HepG2 (cell line): ENCODE results near the gene SERBP1. TPM values are rescaled to one million over a fixed set of nuclear protein-coding genes. Genes with fewer than 3 reads are reported as not detected.

Experiments
- ATAC-seq: fragments of 200-7000 bp; cut with Tn5 transposase; 3 replicates; pipeline ENCODE4 v1.9.1; 2020; ENCODE audit warnings: mild to moderate bottlenecking, moderate library complexity
- BruUV-seq: library from RNA; stranded (reverse); fragments of 400-500 nt; replicated peaks from 2 replicates; lab custom pipeline; 2021; lab: Mats Ljungman, UMichigan
- CTCF ChIA-PET: fragments of 300-600 bp; formaldehyde crosslinking; extraction: SDS; loops from one replicate; lab custom pipeline; 2021; ENCODE audit warnings: low total read pairs, inconsistent platforms, low intra/inter-chr PET ratio; lab: Yijun Ruan, JAX
- POLR2A ChIA-PET: fragments of 350-600 bp; sonication (Branson Sonifier 250); formaldehyde crosslinking; loops from one replicate; lab custom pipeline; 2020; ENCODE audit warnings: antibody characterized with exemption, inconsistent platforms; lab: Yijun Ruan, JAX
- DNase-seq: peaks from one replicate; pipeline ENCODE4 v3.0.0-alpha.2; 2015; ENCODE audit warnings: low spot score
- FAIRE-seq: peaks from 3 replicates; lab custom pipeline; 2011; peaks lifted over from hg19 to GRCh38; lab: Jason Lieb, UNC
- H2AFZ ChIP-seq: one replicate; pipeline ENCODE4 v1.6.1; 2011; ENCODE audit warnings: low read length, inconsistent platforms
- H3K27ac ChIP-seq: fragments of 300-600 bp; 3 replicates; pipeline ENCODE4 v1.8.0; 2011; ENCODE audit warnings: mixed run types, mild to moderate bottlenecking, mixed read lengths, low read length, inconsistent platforms; ENCODE audit not compliant: insufficient read depth; ENCODE audit errors: extremely low read length
- H3K27me3 ChIP-seq, 2 experiments: fragments of 200-600 bp in 1 of 2; 2 replicates in 1 of 2; 3 replicates in 1 of 2; pipeline versions ENCODE4 v1.6.0 to v1.8.0; 2011; ENCODE audit warnings: low read length in 2 of 2, mild to moderate bottlenecking in 2 of 2, moderate library complexity in 2 of 2, inconsistent platforms in 1 of 2; ENCODE audit not compliant: insufficient read depth in 2 of 2, control insufficient read depth in 1 of 2
- H3K36me3 ChIP-seq, 2 experiments: fragments of 200-600 bp in 1 of 2; replicated peaks in 1 of 2; 2 replicates in 1 of 2; 3 replicates in 1 of 2; pipeline versions ENCODE4 v1.5.1 to v1.8.0; 2011; ENCODE audit warnings: low read length in 2 of 2, inconsistent platforms in 1 of 2; ENCODE audit not compliant: insufficient read depth in 2 of 2, control insufficient read depth in 1 of 2
- H3K4me1 ChIP-seq: 2 replicates; pipeline ENCODE4 v1.5.1; 2012; ENCODE audit warnings: low read length, inconsistent platforms; ENCODE audit not compliant: insufficient read depth
- H3K4me2 ChIP-seq: 2 replicates; pipeline ENCODE4 v1.6.0; 2011; ENCODE audit warnings: low read depth, low read length, inconsistent platforms
- H3K4me3 ChIP-seq, 3 experiments: fragments of 200-600 bp in 1 of 3; sonication (generic), shearing (Covaris generic) in 1 of 3; replicated peaks in 1 of 3; 2 replicates each; pipeline ENCODE4 v1.5.1; 2011 to 2016; ENCODE audit warnings: low read length in 3 of 3, inconsistent platforms in 2 of 3, low read depth in 2 of 3, mild to moderate bottlenecking in 2 of 3, control low read depth in 1 of 3, mixed read lengths in 1 of 3; ENCODE audit not compliant: insufficient read depth in 1 of 3
- H3K79me2 ChIP-seq: one replicate; pipeline ENCODE4 v1.6.1; 2011; ENCODE audit warnings: low read length, inconsistent platforms; ENCODE audit not compliant: insufficient read depth
- H3K9ac ChIP-seq: 2 replicates; pipeline ENCODE4 v1.6.0; 2011; ENCODE audit warnings: mild to moderate bottlenecking, low read depth, low read length, inconsistent platforms; ENCODE audit not compliant: insufficient read depth
- H3K9me3 ChIP-seq: 2 replicates; pipeline ENCODE4 v1.5.1; 2012; ENCODE audit warnings: mild to moderate bottlenecking, low read length
- H4K20me1 ChIP-seq: 2 replicates; pipeline ENCODE4 v1.6.0; 2011; ENCODE audit warnings: inconsistent platforms, mild to moderate bottlenecking, low read length, moderate library complexity; ENCODE audit not compliant: insufficient read depth
- CEBPB ChIP-seq: IDR thresholded peaks from 2 replicates; pipeline ENCODE4 v1.6.1; 2011; ENCODE audit warnings: low read depth, low read length, improper control_type of control experiment, borderline replicate concordance
- NAIF1 ChIP-seq: sonication (generic); formaldehyde crosslinking; IDR thresholded peaks from 2 replicates; pipeline ENCODE4 v1.5.0; 2020; ENCODE audit warnings: mild to moderate bottlenecking, missing genetic modification reagents, borderline replicate concordance
- SRY ChIP-seq: sonication (generic); formaldehyde crosslinking; IDR thresholded peaks from 2 replicates; pipeline ENCODE4 v1.8.0; 2022; ENCODE audit warnings: mild to moderate bottlenecking, missing genetic modification reagents
- TRIM24 ChIP-seq: sonication (generic); formaldehyde crosslinking; IDR thresholded peaks from 2 replicates; pipeline ENCODE4 v1.8.0; 2022; ENCODE audit warnings: mild to moderate bottlenecking, missing genetic modification reagents
- ZFAT ChIP-seq: sonication (generic); formaldehyde crosslinking; conservative IDR thresholded peaks from 2 replicates; pipeline ENCODE4 v1.8.1; 2023; ENCODE audit warnings: missing genetic modification reagents, inconsistent platforms
- WGBS: methylation state at CpG from one replicate; pipeline ENCODE4 v1.1.6; 2017; ENCODE audit warnings: low lambda C conversion rate; 5-methylcytosine and 5-hydroxymethylcytosine counted together
- in situ Hi-C: cut with HindIII; loops from 2 replicates; pipeline ENCODE4 v1.10.0; 2017; ENCODE audit warnings: low pct_unique_long_range_greater_than_20kb; ENCODE audit not compliant: extremely low pct_ligation_motif_present
- intact Hi-C: fragments of 100-400 bp; cut with micrococcal nuclease; formaldehyde crosslinking; loops from one replicate; pipeline ENCODE4 v1.10.0; 2022; ENCODE audit not compliant: unreplicated experiment
- polyA plus RNA-seq, 8 experiments: library from polyadenylated mRNA; depleted of rRNA in 3 of 8; stranded (reverse) in 7 of 8; unstranded in 1 of 8; fragments of >200 nt; fragmentation: Illumina TruSeq in 4 of 8; extraction: Trizol in 4 of 8; gene quantifications; 2 replicates each; pipeline versions ENCODE4 v1.2.1 to v1.2.3, GENCODE V29; 2011 to 2016; ENCODE audit warnings: low read depth in 4 of 8, missing spikeins in 1 of 8, mixed read lengths in 1 of 8; ENCODE audit not compliant: insufficient read depth in 1 of 8
- total RNA-seq, 5 experiments: library from RNA; depleted of rRNA; stranded (reverse); fragments of >200 nt; fragmentation: Illumina TruSeq; extraction: Trizol; gene quantifications; 2 replicates each; pipeline ENCODE4 v1.2.3, GENCODE V29; 2016; ENCODE audit warnings: low read depth in 1 of 5
- TF ChIP-seq, protein P1 (sequence below): sonication (generic); formaldehyde crosslinking; conservative IDR thresholded peaks from 2 replicates; pipeline ENCODE4 v1.8.0; 2022; ENCODE audit warnings: missing genetic modification reagents
- TF ChIP-seq, protein P2 (sequence below): sonication (generic); formaldehyde crosslinking; IDR thresholded peaks from 2 replicates; pipeline ENCODE4 v1.4.0; 2020; ENCODE audit warnings: missing genetic modification reagents
- TF ChIP-seq, protein P3 (sequence below): sonication (generic); formaldehyde crosslinking; IDR thresholded peaks from 2 replicates; pipeline ENCODE4 v1.9.0; 2022; ENCODE audit warnings: missing genetic modification reagents, mild to moderate bottlenecking, borderline replicate concordance
- TF ChIP-seq, protein P4 (sequence below): sonication (generic); formaldehyde crosslinking; IDR thresholded peaks from 2 replicates; pipeline ENCODE4 v1.4.0; 2020; ENCODE audit warnings: missing genetic modification reagents, borderline replicate concordance

SERBP1 gene
- total and polyA plus RNA-seq, 2 of the 13 experiments (the other 11 are each of a cell fraction or from before 2014, with no cell fraction given), result 175 to 281 TPM

DNA sequence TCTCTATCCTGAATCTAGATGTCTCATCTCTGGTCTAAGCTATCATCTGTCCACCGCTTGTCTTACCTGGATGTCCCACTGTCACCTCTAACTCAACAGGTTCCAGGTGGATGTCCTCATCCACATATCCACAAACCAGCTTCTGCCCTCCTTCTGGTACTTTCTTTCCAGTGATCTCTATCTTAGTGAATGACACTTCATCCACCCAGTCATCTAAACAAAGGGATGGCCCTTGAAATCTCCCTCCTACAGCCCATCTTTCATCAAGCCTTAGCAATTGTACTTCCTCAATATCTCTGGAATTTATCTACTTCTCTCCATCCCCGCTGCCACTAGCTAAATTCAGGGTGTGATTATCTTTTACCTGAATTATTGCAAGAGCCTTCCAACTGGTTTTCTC is 33.9 kb upstream of the SERBP1 start:
- H3K9ac ChIP-seq, result no peak overlapping the region
- H3K27ac ChIP-seq, result no peak overlapping the region
- H3K9me3 ChIP-seq, result no peaks in the 10 kb centered on the region
- 55% methylated on average over 2 of the region's 2 CpGs for WGBS
- no peaks in the 10 kb centered on the region for H3K36me3 ChIP-seq
- H4K20me1 ChIP-seq, result no peaks in the 10 kb centered on the region
- H3K4me1 ChIP-seq, result no peaks in the 10 kb centered on the region
- FAIRE-seq (no peak), DNase-seq (no peak), ATAC-seq (no peak)
- H3K27me3 ChIP-seq, result peaks cover 0 to 15% of the 10 kb centered on the region in 2 experiments; a peak in 1 of 5 replicates
- TF ChIP-seq SRY (CRISPR knock-in tag) (no peak), ZFAT (no peak)
- TF ChIP-seq, protein P1, sequence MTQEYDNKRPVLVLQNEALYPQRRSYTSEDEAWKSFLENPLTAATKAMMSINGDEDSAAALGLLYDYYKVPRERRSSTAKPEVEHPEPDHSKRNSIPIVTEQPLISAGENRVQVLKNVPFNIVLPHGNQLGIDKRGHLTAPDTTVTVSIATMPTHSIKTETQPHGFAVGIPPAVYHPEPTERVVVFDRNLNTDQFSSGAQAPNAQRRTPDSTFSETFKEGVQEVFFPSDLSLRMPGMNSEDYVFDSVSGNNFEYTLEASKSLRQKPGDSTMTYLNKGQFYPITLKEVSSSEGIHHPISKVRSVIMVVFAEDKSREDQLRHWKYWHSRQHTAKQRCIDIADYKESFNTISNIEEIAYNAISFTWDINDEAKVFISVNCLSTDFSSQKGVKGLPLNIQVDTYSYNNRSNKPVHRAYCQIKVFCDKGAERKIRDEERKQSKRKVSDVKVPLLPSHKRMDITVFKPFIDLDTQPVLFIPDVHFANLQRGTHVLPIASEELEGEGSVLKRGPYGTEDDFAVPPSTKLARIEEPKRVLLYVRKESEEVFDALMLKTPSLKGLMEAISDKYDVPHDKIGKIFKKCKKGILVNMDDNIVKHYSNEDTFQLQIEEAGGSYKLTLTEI (CRISPR knock-in tag), result no peak
- intact Hi-C loops (no loop called here), in situ Hi-C loops (no loop called here)
- CTCF ChIA-PET, result no interaction called here
- no peak overlapping the region for H3K4me3 ChIP-seq
- no peaks in the 10 kb centered on the region for H3K79me2 ChIP-seq
- H3K4me2 ChIP-seq, result no peak overlapping the region
- H2AFZ ChIP-seq, result no peak overlapping the region
- BruUV-seq, result no TSS peak
- POLR2A ChIA-PET, result no interaction called here

DNA sequence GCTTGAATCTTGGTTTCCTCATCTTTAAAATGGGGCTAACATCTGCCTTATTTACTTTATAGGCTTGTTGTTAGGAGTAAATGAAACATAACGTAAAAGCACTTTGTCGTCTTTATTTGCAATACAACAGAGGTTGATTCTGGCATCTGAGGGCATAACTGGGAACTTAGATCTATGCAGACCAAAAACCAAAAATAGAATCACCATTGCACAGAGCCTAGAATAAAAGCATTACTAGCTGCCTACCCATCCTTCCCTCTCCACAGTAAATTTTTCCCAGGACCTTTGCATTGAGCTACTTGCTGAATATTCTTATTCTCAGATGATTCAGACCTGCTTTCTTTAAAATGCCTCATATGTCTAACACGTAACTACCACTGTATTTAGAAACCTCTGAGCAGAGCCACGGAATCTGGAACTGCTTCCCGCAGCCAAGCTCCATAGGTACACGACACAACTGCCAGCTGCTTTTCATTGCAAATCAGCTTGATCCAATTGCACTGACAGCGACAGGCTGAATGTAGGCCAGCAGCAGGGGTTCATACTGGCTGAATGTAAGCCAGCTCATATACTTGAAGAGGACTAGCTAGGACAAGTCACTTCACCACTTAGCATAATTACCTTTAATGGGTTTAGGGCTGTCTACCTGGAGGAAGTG is 33.2 kb upstream of the SERBP1 start:
- H3K79me2 ChIP-seq, result no peaks in the 10 kb centered on the region
- ChIA-PET POLR2A (no interaction called here), CTCF (no interaction called here)
- peaks cover 0 to 11% of the 10 kb centered on the region in 2 experiments; a peak in 1 of 5 replicates for H3K27me3 ChIP-seq
- no peak for ATAC-seq
- intact Hi-C loops, result no loop called here
- no peak for DNase-seq
- H4K20me1 ChIP-seq, result no peaks in the 10 kb centered on the region
- 42% methylated on average over 7 of the region's 7 CpGs for WGBS
- no peaks in the 10 kb centered on the region for H3K9me3 ChIP-seq
- no peak overlapping the region for H3K4me2 ChIP-seq
- in situ Hi-C loops, result no loop called here
- FAIRE-seq, result no peak
- H3K27ac ChIP-seq, result no peak overlapping the region
- no peaks in the 10 kb centered on the region for H3K36me3 ChIP-seq
- no peak overlapping the region for H3K9ac ChIP-seq
- H2AFZ ChIP-seq, result no peak overlapping the region
- no peak overlapping the region for H3K4me3 ChIP-seq
- H3K4me1 ChIP-seq, result no peaks in the 10 kb centered on the region
- no TSS peak for BruUV-seq
- TF ChIP-seq, protein P2, sequence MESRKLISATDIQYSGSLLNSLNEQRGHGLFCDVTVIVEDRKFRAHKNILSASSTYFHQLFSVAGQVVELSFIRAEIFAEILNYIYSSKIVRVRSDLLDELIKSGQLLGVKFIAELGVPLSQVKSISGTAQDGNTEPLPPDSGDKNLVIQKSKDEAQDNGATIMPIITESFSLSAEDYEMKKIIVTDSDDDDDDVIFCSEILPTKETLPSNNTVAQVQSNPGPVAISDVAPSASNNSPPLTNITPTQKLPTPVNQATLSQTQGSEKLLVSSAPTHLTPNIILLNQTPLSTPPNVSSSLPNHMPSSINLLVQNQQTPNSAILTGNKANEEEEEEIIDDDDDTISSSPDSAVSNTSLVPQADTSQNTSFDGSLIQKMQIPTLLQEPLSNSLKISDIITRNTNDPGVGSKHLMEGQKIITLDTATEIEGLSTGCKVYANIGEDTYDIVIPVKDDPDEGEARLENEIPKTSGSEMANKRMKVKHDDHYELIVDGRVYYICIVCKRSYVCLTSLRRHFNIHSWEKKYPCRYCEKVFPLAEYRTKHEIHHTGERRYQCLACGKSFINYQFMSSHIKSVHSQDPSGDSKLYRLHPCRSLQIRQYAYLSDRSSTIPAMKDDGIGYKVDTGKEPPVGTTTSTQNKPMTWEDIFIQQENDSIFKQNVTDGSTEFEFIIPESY, result no peak
- TF ChIP-seq, protein P3, sequence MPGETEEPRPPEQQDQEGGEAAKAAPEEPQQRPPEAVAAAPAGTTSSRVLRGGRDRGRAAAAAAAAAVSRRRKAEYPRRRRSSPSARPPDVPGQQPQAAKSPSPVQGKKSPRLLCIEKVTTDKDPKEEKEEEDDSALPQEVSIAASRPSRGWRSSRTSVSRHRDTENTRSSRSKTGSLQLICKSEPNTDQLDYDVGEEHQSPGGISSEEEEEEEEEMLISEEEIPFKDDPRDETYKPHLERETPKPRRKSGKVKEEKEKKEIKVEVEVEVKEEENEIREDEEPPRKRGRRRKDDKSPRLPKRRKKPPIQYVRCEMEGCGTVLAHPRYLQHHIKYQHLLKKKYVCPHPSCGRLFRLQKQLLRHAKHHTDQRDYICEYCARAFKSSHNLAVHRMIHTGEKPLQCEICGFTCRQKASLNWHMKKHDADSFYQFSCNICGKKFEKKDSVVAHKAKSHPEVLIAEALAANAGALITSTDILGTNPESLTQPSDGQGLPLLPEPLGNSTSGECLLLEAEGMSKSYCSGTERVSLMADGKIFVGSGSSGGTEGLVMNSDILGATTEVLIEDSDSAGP (CRISPR knock-in tag), result no peak
- TF ChIP-seq TRIM24 (CRISPR knock-in tag) (no peak), NAIF1 (no peak), CEBPB (no peak)
- TF ChIP-seq, protein P4, sequence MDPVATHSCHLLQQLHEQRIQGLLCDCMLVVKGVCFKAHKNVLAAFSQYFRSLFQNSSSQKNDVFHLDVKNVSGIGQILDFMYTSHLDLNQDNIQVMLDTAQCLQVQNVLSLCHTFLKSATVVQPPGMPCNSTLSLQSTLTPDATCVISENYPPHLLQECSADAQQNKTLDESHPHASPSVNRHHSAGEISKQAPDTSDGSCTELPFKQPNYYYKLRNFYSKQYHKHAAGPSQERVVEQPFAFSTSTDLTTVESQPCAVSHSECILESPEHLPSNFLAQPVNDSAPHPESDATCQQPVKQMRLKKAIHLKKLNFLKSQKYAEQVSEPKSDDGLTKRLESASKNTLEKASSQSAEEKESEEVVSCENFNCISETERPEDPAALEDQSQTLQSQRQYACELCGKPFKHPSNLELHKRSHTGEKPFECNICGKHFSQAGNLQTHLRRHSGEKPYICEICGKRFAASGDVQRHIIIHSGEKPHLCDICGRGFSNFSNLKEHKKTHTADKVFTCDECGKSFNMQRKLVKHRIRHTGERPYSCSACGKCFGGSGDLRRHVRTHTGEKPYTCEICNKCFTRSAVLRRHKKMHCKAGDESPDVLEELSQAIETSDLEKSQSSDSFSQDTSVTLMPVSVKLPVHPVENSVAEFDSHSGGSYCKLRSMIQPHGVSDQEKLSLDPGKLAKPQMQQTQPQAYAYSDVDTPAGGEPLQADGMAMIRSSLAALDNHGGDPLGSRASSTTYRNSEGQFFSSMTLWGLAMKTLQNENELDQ (CRISPR knock-in tag), result no peak
